Measurements from ENCODE around the gene URB1.
"Not testable (repeated sequence)": the region's sequence is repeated elsewhere in the genome, so short reads cannot be mapped to it uniquely, and the experiment has no call there.

URB1 gene

DNA sequence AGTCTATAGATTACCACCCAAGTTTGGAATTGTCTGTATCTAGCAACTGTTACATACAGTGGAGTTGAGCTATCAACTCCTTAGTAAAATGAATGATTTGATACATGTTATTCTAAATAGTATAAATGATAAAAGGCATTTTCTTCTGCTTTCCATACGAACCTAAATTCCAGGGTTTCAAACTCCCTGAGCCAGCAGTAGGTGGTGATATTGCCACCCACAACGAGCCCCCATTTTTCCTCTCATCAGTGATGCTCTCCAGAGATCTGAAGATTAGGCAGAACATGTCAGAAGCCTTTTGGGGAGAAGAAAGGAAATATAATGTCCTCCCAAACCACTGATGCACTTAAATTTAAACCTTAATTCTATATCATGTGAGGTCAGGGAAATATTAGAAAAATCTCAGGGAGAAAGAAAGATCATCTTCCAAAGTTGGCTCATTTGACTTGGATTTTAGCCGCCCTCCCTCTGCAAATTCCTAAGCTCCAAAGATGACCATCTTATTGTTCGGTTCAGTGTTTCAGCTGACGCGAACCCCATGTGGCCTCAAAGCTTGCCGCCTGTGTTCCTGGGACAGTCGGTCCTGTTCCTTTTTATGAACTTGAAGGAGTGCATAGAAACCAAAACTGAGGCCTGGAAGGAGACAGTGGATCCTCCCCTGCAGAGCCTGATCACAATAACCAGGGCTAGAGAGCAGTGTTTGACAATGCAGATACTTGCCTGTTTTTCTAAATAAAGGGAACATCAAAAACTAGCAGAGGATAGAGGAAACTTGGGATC lies 22.0 kb upstream of the URB1 start:
- H3K4me1 Mint-ChIP-seq (ENCODE audit: low read depth): peaks cover 40% of the 10 kb centered on the region
- no peak overlapping the region for H3K27ac Mint-ChIP-seq

DNA sequence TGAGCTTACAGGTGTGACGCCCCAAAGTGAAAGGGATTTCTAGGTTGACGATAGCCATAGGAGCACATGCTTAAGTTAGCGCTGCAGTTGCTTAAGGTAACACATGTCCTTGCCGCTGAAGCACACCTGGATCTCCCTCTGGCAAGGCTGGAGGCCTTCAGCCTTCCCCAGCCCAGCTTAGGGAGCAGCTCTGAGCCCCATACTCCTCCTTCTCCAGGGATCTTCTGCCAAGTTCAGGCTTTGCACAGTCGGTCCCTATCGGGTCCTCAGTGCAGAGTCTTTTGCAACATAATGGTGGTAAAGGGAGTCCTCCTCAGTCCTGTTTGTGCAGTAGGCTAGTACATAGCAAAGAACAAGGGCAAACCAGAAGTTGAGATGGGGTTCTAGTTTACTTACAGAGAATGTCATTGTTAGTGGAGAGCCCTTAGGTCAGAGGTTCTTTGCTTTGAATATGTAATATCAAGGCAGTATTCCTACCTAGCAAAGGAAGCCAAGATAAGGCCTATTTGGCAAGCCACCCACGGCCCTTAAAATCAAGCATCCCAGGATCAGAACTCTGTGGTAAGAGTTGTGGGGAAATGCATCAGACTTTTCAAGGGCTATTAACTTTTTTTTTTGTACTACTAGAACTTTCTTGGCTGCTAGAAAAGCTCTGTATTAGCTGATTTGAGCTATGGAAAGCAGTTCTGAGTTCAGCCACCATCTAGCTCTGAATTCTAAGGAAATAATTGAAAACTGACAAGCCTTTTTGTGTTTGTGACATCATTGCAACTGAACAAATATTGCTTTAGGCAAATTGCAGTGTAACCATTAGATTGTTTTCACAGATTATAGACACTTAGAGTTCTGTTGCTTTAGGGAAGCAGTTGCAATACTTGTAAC lies 21.1 kb upstream of the URB1 start:
- H3K4me1 Mint-ChIP-seq (ENCODE audit: low read depth): peaks cover 40% of the 10 kb centered on the region
- H3K27ac Mint-ChIP-seq: peak overlapping the region; percentile 86
- no peaks in the 10 kb centered on the region for H3K9me3 Mint-ChIP-seq (ENCODE audit: low read depth)
- H3K4me3 Mint-ChIP-seq: peak overlapping the region; percentile 94
- H3K36me3 Mint-ChIP-seq: no peaks in the 10 kb centered on the region
- H3K27me3 Mint-ChIP-seq: no peaks in the 10 kb centered on the region

More for the DNA sequence above, 22.0 kb upstream of the URB1 start:
- H3K4me3 Mint-ChIP-seq: peak overlapping the region; percentile 27
- H3K27me3 Mint-ChIP-seq: no peaks in the 10 kb centered on the region
- H3K36me3 Mint-ChIP-seq: no peaks in the 10 kb centered on the region
- no peaks in the 10 kb centered on the region for H3K9me3 Mint-ChIP-seq (ENCODE audit: low read depth)

- H3K27me3 Mint-ChIP-seq: no peaks in the 10 kb centered on the region
- no peaks in the 10 kb centered on the region for H3K36me3 Mint-ChIP-seq
- peak overlapping the region; percentile 86 for H3K27ac Mint-ChIP-seq
- H3K4me1 Mint-ChIP-seq (ENCODE audit: low read depth): peaks cover 43% of the 10 kb centered on the region
- no peaks in the 10 kb centered on the region for H3K9me3 Mint-ChIP-seq (ENCODE audit: low read depth)
- peak overlapping the region; percentile 94 for H3K4me3 Mint-ChIP-seq
Measured at GRCh38 chr21:32413015-32413504, 20.2 kb upstream of the URB1 start.

- H3K4me3 Mint-ChIP-seq: peak within 1 kb of the TSS; percentile 95
- no peaks in the 10 kb centered on the region for H3K27me3 Mint-ChIP-seq
- H3K36me3 Mint-ChIP-seq: no peaks in the 10 kb centered on the region
- no peaks in the 10 kb centered on the region for H3K9me3 Mint-ChIP-seq (ENCODE audit: low read depth)
- peak within 1 kb of the TSS; percentile 94 for H3K27ac Mint-ChIP-seq
- peaks cover 44% of the 10 kb centered on the region for H3K4me1 Mint-ChIP-seq (ENCODE audit: low read depth)
Measured at GRCh38 chr21:32412162-32413014, 19.6 kb upstream of the URB1 start, which contains the start of gene EVA1C. Gene EVA1C (plus strand): TSS chr21:32412706. CDS start chr21:32412854, 148 bp downstream.

GRCh38 chr21:32411350-32412161 lies 18.7 kb upstream of the URB1 start:
- Mint-ChIP-seq H3K4me1 (ENCODE audit: low read depth) (peaks cover 42% of the 10 kb centered on the region), H3K36me3 (no peaks in the 10 kb centered on the region), H3K27ac (peak overlapping the region; percentile 94), H3K4me3 (peak overlapping the region; percentile 95), H3K9me3 (ENCODE audit: low read depth) (no peaks in the 10 kb centered on the region), H3K27me3 (no peaks in the 10 kb centered on the region)

GRCh38 chr21:32410916-32411315 lies 18.1 kb upstream of the URB1 start:
- Mint-ChIP-seq H3K4me1 (ENCODE audit: low read depth) (peaks cover 42% of the 10 kb centered on the region), H3K27me3 (no peaks in the 10 kb centered on the region), H3K4me3 (peak overlapping the region; percentile 95), H3K36me3 (no peaks in the 10 kb centered on the region), H3K27ac (peak overlapping the region; percentile 94), H3K9me3 (ENCODE audit: low read depth) (no peaks in the 10 kb centered on the region)

DNA sequence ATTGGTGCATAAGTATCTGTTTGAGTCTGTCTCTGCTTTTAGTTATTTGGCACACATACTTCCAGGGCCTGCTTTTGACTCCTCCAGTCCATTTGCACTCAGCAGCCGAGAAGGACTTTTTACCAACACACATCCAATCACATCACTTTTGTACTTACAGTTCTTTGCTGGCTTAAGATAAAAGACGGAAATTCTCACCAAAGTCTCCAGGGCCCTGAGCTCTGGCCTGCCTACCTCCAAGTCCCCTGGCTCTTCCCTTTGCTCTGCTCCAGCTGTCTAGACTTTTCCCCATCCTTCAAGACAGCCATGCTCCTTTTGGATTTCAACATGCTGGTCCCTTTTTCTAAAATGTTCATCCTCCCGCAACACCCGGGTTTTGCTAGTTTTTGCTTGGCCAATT lies 17.5 kb upstream of the URB1 start:
- peaks cover 38% of the 10 kb centered on the region for H3K4me1 Mint-ChIP-seq (ENCODE audit: low read depth)
- peak overlapping the region; percentile 58 for H3K27ac Mint-ChIP-seq
- no peaks in the 10 kb centered on the region for H3K9me3 Mint-ChIP-seq (ENCODE audit: low read depth)
- H3K27me3 Mint-ChIP-seq: no peaks in the 10 kb centered on the region
- H3K4me3 Mint-ChIP-seq: peak overlapping the region; percentile 95
- H3K36me3 Mint-ChIP-seq: no peaks in the 10 kb centered on the region

DNA sequence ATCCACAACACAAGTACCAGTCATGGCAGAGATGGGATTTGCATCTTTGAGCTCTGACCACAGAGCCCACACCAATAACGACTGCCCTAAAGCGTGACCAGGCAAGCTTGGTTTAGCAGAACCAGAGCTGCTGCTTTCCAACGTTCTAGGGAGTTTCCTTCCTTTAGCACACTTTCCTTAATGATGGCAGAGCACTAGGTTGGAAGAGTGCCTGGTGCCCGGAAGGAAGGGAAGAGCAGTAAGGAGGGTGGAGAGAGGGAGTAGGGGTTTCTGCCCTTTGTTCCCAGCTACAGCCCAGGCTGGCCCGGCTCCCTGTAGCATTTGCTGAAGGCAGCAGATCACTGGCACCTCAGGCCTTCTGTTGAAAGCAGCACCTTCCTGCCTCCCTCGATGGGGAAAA lies 13.6 kb upstream of the URB1 start:
- H3K27ac Mint-ChIP-seq: no peak overlapping the region
- H3K4me1 Mint-ChIP-seq (ENCODE audit: low read depth): peaks cover 20% of the 10 kb centered on the region
- H3K4me3 Mint-ChIP-seq: no peak overlapping the region
- H3K27me3 Mint-ChIP-seq: no peaks in the 10 kb centered on the region
- no peaks in the 10 kb centered on the region for H3K9me3 Mint-ChIP-seq (ENCODE audit: low read depth)
- H3K36me3 Mint-ChIP-seq: no peaks in the 10 kb centered on the region

DNA sequence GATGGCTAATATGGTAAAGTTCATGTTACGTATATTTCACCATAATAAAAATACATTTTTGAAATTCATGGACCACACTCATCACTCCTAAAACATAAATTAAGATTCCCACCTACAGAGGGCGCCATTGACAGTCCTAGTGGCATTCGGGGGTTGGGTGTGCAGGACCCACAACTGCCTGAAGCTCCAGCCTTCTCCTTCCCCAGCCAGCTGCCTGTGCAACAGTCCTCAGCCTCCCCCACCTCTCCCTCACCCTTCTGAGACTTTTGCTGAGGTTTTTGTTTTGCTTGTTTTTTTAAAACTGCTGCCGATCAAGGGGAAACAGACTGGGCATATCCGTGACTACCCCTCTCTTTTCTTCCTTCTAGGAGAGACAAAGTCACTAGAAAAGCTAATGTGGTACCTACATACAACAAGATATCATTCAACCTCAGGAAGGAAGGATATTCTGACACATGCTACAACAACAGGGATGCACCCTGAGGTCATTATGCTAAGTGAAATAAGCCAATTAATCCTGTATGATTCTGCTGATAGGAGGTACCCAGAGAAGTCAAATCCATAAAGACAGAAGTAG lies 10.5 kb upstream of the URB1 start:
- H3K27ac Mint-ChIP-seq: no peak overlapping the region
- H3K27me3 Mint-ChIP-seq: no peaks in the 10 kb centered on the region
- H3K36me3 Mint-ChIP-seq: no peaks in the 10 kb centered on the region
- no peaks in the 10 kb centered on the region for H3K9me3 Mint-ChIP-seq (ENCODE audit: low read depth)
- H3K4me3 Mint-ChIP-seq: no peak overlapping the region
- H3K4me1 Mint-ChIP-seq (ENCODE audit: low read depth): peaks cover 6% of the 10 kb centered on the region

- Mint-ChIP-seq H3K36me3 (peaks cover 11% of the 10 kb centered on the region), H3K27me3 (no peaks in the 10 kb centered on the region), H3K9me3 (ENCODE audit: low read depth) (no peaks in the 10 kb centered on the region), H3K27ac (peak overlapping the region; percentile 75), H3K4me1 (ENCODE audit: low read depth) (peaks cover 36% of the 10 kb centered on the region), H3K4me3 (peak overlapping the region; percentile 94)
Measured at GRCh38 chr21:32393677-32394001, 827 bp upstream of the URB1 start.

- Mint-ChIP-seq H3K4me1 (ENCODE audit: low read depth) (peaks cover 44% of the 10 kb centered on the region), H3K36me3 (peaks cover 11% of the 10 kb centered on the region), H3K9me3 (ENCODE audit: low read depth) (no peaks in the 10 kb centered on the region), H3K4me3 (peak overlapping the region; percentile 94), H3K27me3 (no peaks in the 10 kb centered on the region), H3K27ac (peak overlapping the region; percentile 51)
Measured at GRCh38 chr21:32392299-32392879, 423 bp downstream of the URB1 start.

DNA sequence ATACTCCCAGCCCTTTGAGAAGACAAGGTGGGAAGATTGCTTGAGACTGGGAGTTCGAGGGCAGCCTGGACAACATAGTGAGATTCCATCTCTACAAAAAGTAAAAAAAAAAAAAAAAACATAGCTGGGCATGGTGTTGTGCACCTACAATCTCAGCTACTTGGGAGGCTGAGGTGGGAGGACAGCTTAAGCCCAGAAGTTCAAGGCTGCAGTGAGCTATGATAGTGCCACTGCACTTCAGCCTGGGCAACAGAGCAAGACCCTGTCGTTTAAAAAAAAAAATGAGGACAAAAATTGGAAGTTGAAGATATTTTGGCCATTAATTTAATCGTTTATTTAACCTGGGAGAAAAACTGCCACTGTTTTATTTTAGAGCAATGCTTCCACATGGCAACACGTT lies 1.1 kb downstream of the URB1 start:
- Mint-ChIP-seq H3K36me3 (peaks cover 11% of the 10 kb centered on the region), H3K4me3 (peak overlapping the region; percentile 94), H3K27ac (peak overlapping the region; percentile 51), H3K9me3 (ENCODE audit: low read depth) (no peaks in the 10 kb centered on the region), H3K4me1 (ENCODE audit: low read depth) (peaks cover 50% of the 10 kb centered on the region), H3K27me3 (no peaks in the 10 kb centered on the region)

DNA sequence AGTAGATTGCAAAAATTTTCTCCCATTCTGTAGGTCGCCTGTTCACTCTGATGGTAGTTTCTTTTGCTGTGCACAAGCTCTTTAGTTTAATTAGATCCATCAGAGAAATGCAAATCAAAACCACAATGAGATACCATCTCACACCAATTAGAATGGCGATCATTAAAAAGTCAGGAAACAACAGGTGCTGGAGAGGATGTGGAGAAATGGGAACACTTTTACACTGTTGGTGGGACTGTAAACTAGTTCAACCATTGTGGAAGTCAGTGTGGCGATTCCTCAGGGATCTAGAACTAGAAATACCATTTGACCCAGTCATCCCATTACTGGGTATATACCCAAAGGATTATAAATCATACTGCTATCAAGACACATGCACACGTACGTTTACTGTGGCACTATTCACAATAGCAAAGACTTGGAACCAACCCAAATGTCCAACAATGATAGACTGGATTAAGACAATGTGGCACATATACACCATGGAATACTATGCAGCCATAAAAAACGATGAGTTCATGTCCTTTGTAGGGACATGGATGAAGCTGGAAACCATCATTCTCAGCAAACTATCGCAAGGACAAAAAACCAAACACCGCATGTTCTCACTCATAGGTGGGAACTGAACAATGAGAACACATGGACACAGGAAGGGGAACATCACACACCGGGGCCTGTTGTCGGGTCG lies 2.1 kb downstream of the URB1 start:
- not testable (repeated sequence) for H3K27ac Mint-ChIP-seq; H3K27me3 Mint-ChIP-seq; H3K9me3 Mint-ChIP-seq (ENCODE audit: low read depth)
- Mint-ChIP-seq H3K4me3 (peak overlapping the region; percentile 94), H3K4me1 (ENCODE audit: low read depth) (peaks cover 57% of the 10 kb centered on the region), H3K36me3 (peaks cover 11% of the 10 kb centered on the region)
